SK-N-SH (cell line): ENCODE results near the gene GPRC5A.

Experiments
- CTCF ChIP-seq: fragments of 200-600 bp; sonication (generic); IDR thresholded peaks from 2 replicates; pipeline ENCODE4 v1.6.1; 2017; ENCODE audit warnings: antibody characterized with exemption, mild to moderate bottlenecking, moderate library complexity
- ELF1 ChIP-seq: IDR thresholded peaks from 2 replicates; pipeline ENCODE4 v1.4.0; 2012
- EP300 ChIP-seq, 2 experiments: IDR thresholded peaks; 2 replicates each; pipeline versions ENCODE4 v1.4.0 to v1.6.1; 2012; ENCODE audit warnings: borderline replicate concordance in 1 of 2, low read depth in 1 of 2, low read length in 1 of 2
- GATA2 ChIP-seq: sonication (generic); formaldehyde crosslinking; IDR thresholded peaks from 2 replicates; pipeline ENCODE4 v1.5.0; 2020; ENCODE audit warnings: mild to moderate bottlenecking, missing genetic modification reagents
- IRF3 ChIP-seq: fragments of 150-350 bp; IDR thresholded peaks from 2 replicates; pipeline ENCODE4 v1.6.1; 2016; ENCODE audit warnings: mild to moderate bottlenecking, low read depth, low read length
- POLR2AphosphoS5 ChIP-seq: IDR thresholded peaks from 2 replicates; pipeline ENCODE4 v1.6.1; 2012; ENCODE audit warnings: low read depth, low read length
- RAD21 ChIP-seq: IDR thresholded peaks from 2 replicates; pipeline ENCODE4 v1.6.1; 2012; ENCODE audit warnings: mild to moderate bottlenecking, low read length
- REST ChIP-seq: IDR thresholded peaks from 2 replicates; pipeline ENCODE4 v1.6.1; 2012; ENCODE audit warnings: mild to moderate bottlenecking, low read depth, low read length, moderate library complexity
- USF2 ChIP-seq: fragments of 150-350 bp; IDR thresholded peaks from 2 replicates; pipeline ENCODE4 v1.6.1; 2017; ENCODE audit warnings: antibody characterized with exemption, low read length, low read depth, borderline replicate concordance

GRCh38 chr12:12892681-12893141 is 1.3 kb downstream of the GPRC5A start:
- no peak for TF ChIP-seq CTCF
- TF ChIP-seq USF2 = no peak
- TF ChIP-seq POLR2AphosphoS5 = no peak
- no peak for TF ChIP-seq EP300 (IDR thresholded peaks at IDR 0.05; ENCODE audit: borderline replicate concordance in 1 of 2, low read depth in 1 of 2, low read length in 1 of 2)
- no peak for TF ChIP-seq RAD21
- no peak for TF ChIP-seq IRF3
- TF ChIP-seq REST = no peak
- TF ChIP-seq ELF1 = no peak
- TF ChIP-seq GATA2 = no peak
